KMS-11 (cell line): ENCODE measurements around the gene AADACL4.
A peak's percentile ranks its signal among the peaks of the same experiment; 100 is the strongest.

Experiments used
- H2AFZ ChIP-seq: fragments of 200-600 bp; sonication (generic); 2 replicates; pipeline ENCODE4 v1.6.1; 2016; ENCODE audit warnings: antibody characterized with exemption, mixed run types, low read depth
- H3K27ac ChIP-seq: fragments of 200-600 bp; sonication (generic); 2 replicates; pipeline ENCODE4 v1.6.1; 2016; ENCODE audit warnings: mild to moderate bottlenecking, mixed run types
- H3K27me3 ChIP-seq: fragments of 200-600 bp; sonication (generic); 2 replicates; pipeline ENCODE4 v1.6.1; 2017; ENCODE audit warnings: mild to moderate bottlenecking, low read depth, mixed run types, moderate library complexity; ENCODE audit not compliant: insufficient read depth
- H3K36me3 ChIP-seq: fragments of 200-600 bp; sonication (generic); 2 replicates; pipeline ENCODE4 v1.6.1; 2017; ENCODE audit warnings: mild to moderate bottlenecking, mixed run types; ENCODE audit not compliant: insufficient read depth
- H3K4me1 ChIP-seq: fragments of 200-600 bp; sonication (generic); 2 replicates; pipeline ENCODE4 v1.6.1; 2016; ENCODE audit warnings: mild to moderate bottlenecking, low read depth, mixed run types; ENCODE audit not compliant: poor library complexity, severe bottlenecking
- H3K4me2 ChIP-seq: fragments of 200-600 bp; sonication (generic); 2 replicates; pipeline ENCODE4 v1.7.0; 2016; ENCODE audit warnings: mild to moderate bottlenecking, mixed run types
- H3K4me3 ChIP-seq: fragments of 200-600 bp; sonication (generic); IDR thresholded peaks from 2 replicates; pipeline ENCODE4 v1.6.1; 2017; ENCODE audit warnings: low read depth, low read length, mixed read lengths; ENCODE audit not compliant: insufficient read depth
- H3K79me2 ChIP-seq: fragments of 200-600 bp; sonication (generic); 2 replicates; pipeline ENCODE4 v1.6.1; 2016; ENCODE audit warnings: low read depth, mixed run types; ENCODE audit not compliant: insufficient read depth
- H3K9ac ChIP-seq: fragments of 200-600 bp; sonication (generic); 2 replicates; pipeline ENCODE4 v1.6.1; 2016; ENCODE audit warnings: mild to moderate bottlenecking, mixed run types
- H4K20me1 ChIP-seq: fragments of 200-600 bp; sonication (generic); 2 replicates; pipeline ENCODE4 v1.6.1; 2016; ENCODE audit warnings: mild to moderate bottlenecking, mixed run types; ENCODE audit not compliant: insufficient read depth
- CTCF ChIP-seq: fragments of 200-600 bp; sonication (generic); conservative IDR thresholded peaks from 2 replicates; pipeline ENCODE4 v1.6.1; 2017; ENCODE audit warnings: low read depth, mild to moderate bottlenecking, antibody characterized with exemption, low read length, moderate library complexity, mixed read lengths

The AADACL4 gene

GRCh38 chr1:12658531-12659453 lies 14.9 kb downstream of the AADACL4 start:
- Histone ChIP-seq H3K4me1 (no peaks in the 10 kb centered on the region), H3K27ac (no peak overlapping the region), H3K9ac (no peak overlapping the region), H3K27me3 (no peaks in the 10 kb centered on the region; the same call in 1 of the 2 replicates), H3K36me3 (no peaks in the 10 kb centered on the region), H3K79me2 (no peaks in the 10 kb centered on the region), H3K4me2 (peak overlapping the region; percentile 16; the same call in 1 of the 2 replicates), H3K4me3 (no peak overlapping the region), H2AFZ (peak overlapping the region; percentile 55), H4K20me1 (no peaks in the 10 kb centered on the region)
- TF ChIP-seq CTCF = peak; percentile 96

- Histone ChIP-seq H3K9ac (no peak overlapping the region), H3K4me1 (no peaks in the 10 kb centered on the region), H3K27ac (no peak overlapping the region), H3K27me3 (no peaks in the 10 kb centered on the region; the same call in 1 of the 2 replicates), H2AFZ (no peak overlapping the region), H3K4me2 (no peak overlapping the region), H3K36me3 (no peaks in the 10 kb centered on the region), H3K4me3 (no peak overlapping the region), H4K20me1 (no peaks in the 10 kb centered on the region), H3K79me2 (no peaks in the 10 kb centered on the region)
- no peak for TF ChIP-seq CTCF
These were observed 17.8 kb downstream of the AADACL4 start for GRCh38 chr1:12661606-12662219.

GRCh38 chr1:12662556-12662955 lies 18.7 kb downstream of the AADACL4 start:
- Histone ChIP-seq H3K27ac (no peak overlapping the region), H3K4me2 (no peak overlapping the region), H2AFZ (no peak overlapping the region), H3K4me1 (no peaks in the 10 kb centered on the region), H3K9ac (no peak overlapping the region), H3K36me3 (no peaks in the 10 kb centered on the region), H3K4me3 (no peak overlapping the region), H4K20me1 (no peaks in the 10 kb centered on the region), H3K79me2 (no peaks in the 10 kb centered on the region), H3K27me3 (no peaks in the 10 kb centered on the region)
- no peak for TF ChIP-seq CTCF

GRCh38 chr1:12665511-12665910 lies 21.6 kb downstream of the AADACL4 start:
- Histone ChIP-seq H3K27ac (no peak overlapping the region), H3K9ac (no peak overlapping the region), H3K4me2 (no peak overlapping the region), H3K4me3 (no peak overlapping the region), H3K27me3 (no peaks in the 10 kb centered on the region), H3K36me3 (no peaks in the 10 kb centered on the region), H4K20me1 (no peaks in the 10 kb centered on the region), H2AFZ (no peak overlapping the region), H3K4me1 (no peaks in the 10 kb centered on the region), H3K79me2 (no peaks in the 10 kb centered on the region)
- TF ChIP-seq CTCF = no peak
